A549 (cell line): Measurements from ENCODE around the gene AP4S1. TPM values are rescaled to one million over a fixed set of nuclear protein-coding genes. Genes with fewer than 3 reads are reported as not detected.
A peak's percentile ranks its signal among the peaks of the same experiment; 100 is the strongest.

Source experiments
- ATAC-seq, 2 experiments: fragments of 200-7000 bp in 1 of 2; fragments of >200 bp in 1 of 2; cut with Nextera tagmentation in 1 of 2; cut with Tn5 transposase in 1 of 2; 3 replicates each; pipeline versions ENCODE4 v1.8.0 to v1.9.1; 2018 to 2020; ENCODE audit warnings: mild to moderate bottlenecking in 1 of 2, moderate library complexity in 1 of 2
- CTCF ChIA-PET: fragments of 300-600 bp; sonication (Branson Sonifier 250); formaldehyde crosslinking; extraction: SDS; loops from one replicate; lab custom pipeline; 2021; ENCODE audit warnings: antibody characterized with exemption, inconsistent platforms; lab: Yijun Ruan, JAX
- POLR2A ChIA-PET: fragments of 350-600 bp; formaldehyde crosslinking; extraction: SDS; loops from one replicate; lab custom pipeline; 2021; ENCODE audit warnings: antibody characterized with exemption, inconsistent platforms; lab: Yijun Ruan, JAX
- DNase-seq, 2 experiments: peaks; one replicate each; pipeline versions ENCODE4 v3.0.0 to v3.0.0-alpha.2; 2011 to 2016; ENCODE audit warnings: low read depth in 1 of 2, low spot score in 1 of 2
- FAIRE-seq: peaks from 2 replicates; lab custom pipeline; 2011; peaks lifted over from hg19 to GRCh38; lab: Jason Lieb, UNC
- H3K27ac ChIP-seq, 2 experiments: fragments of >200 bp; sonication (Bioruptor Twin); formaldehyde crosslinking; 3 replicates each; pipeline ENCODE4 v1.5.1; 2016 to 2017
- H3K4me1 ChIP-seq: fragments of >200 bp; sonication (Bioruptor Twin); formaldehyde crosslinking; 3 replicates; pipeline ENCODE4 v1.6.1; 2016
- H3K4me2 ChIP-seq: fragments of >200 bp; sonication (Bioruptor Twin); formaldehyde crosslinking; 3 replicates; pipeline ENCODE4 v1.6.1; 2016
- H3K4me3 ChIP-seq: fragments of >200 bp; sonication (Bioruptor Twin); formaldehyde crosslinking; 3 replicates; pipeline ENCODE4 v1.5.1; 2016
- H3K9me3 ChIP-seq: fragments of >200 bp; sonication (Bioruptor Twin); formaldehyde crosslinking; 3 replicates; pipeline ENCODE4 v1.6.1; 2016
- BCL3 ChIP-seq: fragments of >200 bp; sonication (Bioruptor Twin); formaldehyde crosslinking; IDR thresholded peaks from 3 replicates; pipeline ENCODE4 v1.6.1; 2016
- CEBPB ChIP-seq, 2 experiments: fragments of >200 bp in 1 of 2; sonication (Bioruptor Twin) in 1 of 2; formaldehyde crosslinking in 1 of 2; IDR thresholded peaks; 2 replicates each; pipeline ENCODE4 v1.6.1; 2012 to 2016
- CHD2 ChIP-seq: fragments of 150-350 bp; IDR thresholded peaks from 2 replicates; pipeline ENCODE4 v1.6.1; 2014; ENCODE audit warnings: low read length; ENCODE audit not compliant: partially characterized antibody
- CHD4 ChIP-seq: fragments of 200-600 bp; sonication (generic); IDR thresholded peaks from 2 replicates; pipeline ENCODE4 v1.6.1; 2016; ENCODE audit warnings: antibody characterized with exemption, mild to moderate bottlenecking, borderline replicate concordance
- EHF ChIP-seq: fragments of 250-450 bp; sonication (Bioruptor Pico); IDR thresholded peaks from 2 replicates; pipeline ENCODE4 v1.5.0; 2020; ENCODE audit warnings: mild to moderate bottlenecking
- FOSL2 ChIP-seq, 2 experiments: fragments of 450-650 bp in 1 of 2; fragments of >200 bp in 1 of 2; sonication (Bioruptor Twin) in 1 of 2; formaldehyde crosslinking; IDR thresholded peaks; 2 replicates each; pipeline versions ENCODE4 v1.5.0 to v1.6.1; 2016 to 2020; ENCODE audit warnings: mild to moderate bottlenecking in 1 of 2, moderate library complexity in 1 of 2
- FOXS1 ChIP-seq: fragments of 250-450 bp; sonication (Bioruptor Pico); IDR thresholded peaks from 2 replicates; pipeline ENCODE4 v1.5.0; 2020; ENCODE audit warnings: mild to moderate bottlenecking, moderate library complexity
- HEYL ChIP-seq: fragments of 250-450 bp; sonication (Bioruptor Pico); IDR thresholded peaks from 2 replicates; pipeline ENCODE4 v1.8.0; 2021; ENCODE audit warnings: mild to moderate bottlenecking, moderate library complexity
- HOXB13 ChIP-seq: fragments of 250-450 bp; sonication (Bioruptor Pico); IDR thresholded peaks from 2 replicates; pipeline ENCODE4 v1.5.0; 2020; ENCODE audit warnings: low read depth, mild to moderate bottlenecking, moderate library complexity
- HOXB5 ChIP-seq: fragments of 250-450 bp; sonication (Bioruptor Pico); IDR thresholded peaks from 2 replicates; pipeline ENCODE4 v1.5.0; 2020; ENCODE audit warnings: mild to moderate bottlenecking, moderate library complexity
- MAFK ChIP-seq: fragments of 450-650 bp; IDR thresholded peaks from 2 replicates; pipeline ENCODE4 v1.6.1; 2014; ENCODE audit not compliant: partially characterized antibody
- MAZ ChIP-seq: fragments of 150-350 bp; IDR thresholded peaks from 2 replicates; pipeline ENCODE4 v1.6.1; 2014; ENCODE audit warnings: antibody characterized with exemption, low read depth, low read length, borderline replicate concordance
- MYC ChIP-seq: IDR thresholded peaks from 2 replicates; pipeline ENCODE4 v1.6.1; 2012; ENCODE audit warnings: mild to moderate bottlenecking, inconsistent platforms, low read length, improper control_type of control experiment, borderline replicate concordance
- NR3C1 ChIP-seq: fragments of >200 bp; sonication (Bioruptor Twin); formaldehyde crosslinking; IDR thresholded peaks from 3 replicates; pipeline ENCODE4 v1.6.1; 2017
- POLR2A ChIP-seq: IDR thresholded peaks from 2 replicates; pipeline ENCODE4 v1.6.1; 2012; ENCODE audit warnings: mild to moderate bottlenecking, low read length
- RAD21 ChIP-seq, 2 experiments: fragments of >200 bp in 1 of 2; sonication (Bioruptor Twin) in 1 of 2; formaldehyde crosslinking in 1 of 2; IDR thresholded peaks in 1 of 2; conservative IDR thresholded peaks in 1 of 2; 2 replicates in 1 of 2; 3 replicates in 1 of 2; pipeline ENCODE4 v1.6.1; 2012 to 2018; ENCODE audit warnings: inconsistent platforms in 1 of 2
- RCOR1 ChIP-seq: fragments of 150-350 bp; IDR thresholded peaks from 2 replicates; pipeline ENCODE4 v1.6.1; 2014; ENCODE audit warnings: antibody characterized with exemption, low read length, low read depth
- RFX5 ChIP-seq: fragments of 450-650 bp; IDR thresholded peaks from 2 replicates; pipeline ENCODE4 v1.7.1; 2014; ENCODE audit warnings: antibody characterized with exemption, mild to moderate bottlenecking, moderate library complexity
- RNF2 ChIP-seq: fragments of 200-600 bp; sonication (generic); IDR thresholded peaks from 2 replicates; pipeline ENCODE4 v1.6.1; 2016; ENCODE audit warnings: low read depth, mild to moderate bottlenecking, antibody characterized with exemption, moderate library complexity, borderline replicate concordance
- SMC3 ChIP-seq: fragments of >200 bp; sonication (Bioruptor Twin); formaldehyde crosslinking; IDR thresholded peaks from 3 replicates; pipeline ENCODE4 v1.6.1; 2018; ENCODE audit warnings: inconsistent platforms
- TP53 ChIP-seq: fragments of 250-450 bp; sonication (Bioruptor Pico); IDR thresholded peaks from 2 replicates; pipeline ENCODE4 v1.5.0; 2021; ENCODE audit warnings: mild to moderate bottlenecking, moderate library complexity
- ZFP36 ChIP-seq: fragments of 450-650 bp; IDR thresholded peaks from 2 replicates; pipeline ENCODE4 v1.6.1; 2014; ENCODE audit warnings: borderline replicate concordance; ENCODE audit not compliant: partially characterized antibody
- WGBS: methylation state at CpG from one replicate; pipeline ENCODE4 v1.1.6; 2017; ENCODE audit errors: missing lambda C conversion rate; 5-methylcytosine and 5-hydroxymethylcytosine counted together
- polyA minus RNA-seq: library from RNA; depleted of rRNA, polyadenylated mRNA; stranded (reverse); fragments of >200 nt; gene quantifications from 2 replicates; pipeline ENCODE4 v1.2.3, GENCODE V29; 2011; rRNA and poly(A)+ RNA removed
- polyA plus RNA-seq, 4 experiments: library from polyadenylated mRNA; depleted of rRNA in 3 of 4; stranded (reverse); fragments of >200 nt; fragmentation: RNase III in 1 of 4; extraction: RNeasy Plus Mini Kit Qiagen cat#74134 plus additional on column Dnase treatment in 1 of 4; gene quantifications; 2 replicates in 3 of 4; 3 replicates in 1 of 4; pipeline ENCODE4 v1.2.3, GENCODE V29; 2011 to 2017
- TF ChIP-seq, protein P1 (sequence below): fragments of >200 bp; sonication (Bioruptor Twin); formaldehyde crosslinking; IDR thresholded peaks from 2 replicates; pipeline ENCODE4 v1.6.1; 2016
- TF ChIP-seq, protein P2 (sequence below): IDR thresholded peaks from 2 replicates; pipeline ENCODE4 v1.6.1; 2012

Gene AP4S1, protein sequence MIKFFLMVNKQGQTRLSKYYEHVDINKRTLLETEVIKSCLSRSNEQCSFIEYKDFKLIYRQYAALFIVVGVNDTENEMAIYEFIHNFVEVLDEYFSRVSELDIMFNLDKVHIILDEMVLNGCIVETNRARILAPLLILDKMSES
- polyA plus RNA-seq (2011; rRNA removed) (8.5 and 12.4 TPM in 2 replicates), polyA plus RNA-seq (2017; fragmentation: RNase III; extraction: RNeasy Plus Mini Kit Qiagen cat#74134 plus additional on column Dnase treatment) (13.4 to 16.0 TPM (median 14.4 TPM) in 3 replicates), polyA minus RNA-seq (3.7 and 5.3 TPM in 2 replicates)
- polyA plus RNA-seq (2012; cell fraction: cytosol; rRNA removed), result 2.4 and 2.7 TPM in 2 replicates
- 2.2 and 3.7 TPM in 2 replicates for polyA plus RNA-seq (2012; cell fraction: nucleus; rRNA removed)

DNA sequence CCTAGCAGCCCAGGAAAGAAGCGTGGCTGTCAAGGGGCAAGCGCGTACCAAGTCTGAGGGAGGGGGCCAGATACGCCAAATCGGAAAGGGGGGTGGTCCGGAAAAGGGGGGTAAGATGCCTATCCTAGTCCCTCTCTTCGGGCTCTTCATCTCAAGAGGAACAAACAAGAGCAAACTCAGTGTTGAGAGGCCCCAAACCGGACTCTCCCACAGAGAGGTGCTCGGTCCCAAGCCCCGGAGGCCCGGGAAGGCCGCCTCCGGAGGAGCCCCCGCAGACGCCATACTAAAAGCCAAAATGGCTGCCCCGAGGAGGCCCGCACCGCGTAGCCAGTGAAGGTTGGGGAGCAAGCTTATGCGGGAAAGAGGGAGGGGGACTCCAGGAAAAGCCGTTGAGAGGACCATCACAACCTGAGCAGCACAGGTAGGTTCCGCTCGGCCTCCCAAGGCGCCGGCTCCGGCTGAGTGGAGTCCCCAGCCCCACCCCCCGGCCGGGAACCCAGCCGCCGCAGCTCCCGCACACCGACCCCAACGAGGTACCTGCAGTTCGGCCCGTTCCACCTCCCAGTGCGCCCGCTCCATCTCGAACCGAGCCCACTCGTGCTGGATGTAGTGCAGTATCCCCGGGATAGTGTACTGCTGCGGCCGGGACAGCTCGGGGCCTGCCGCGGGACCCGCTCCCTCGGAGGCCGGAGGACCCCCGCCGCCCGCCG is at the start of gene AP4S1:
Gene AP4S1, plus strand, starts transcription at position 283 of the 710 bp plus-strand sequence. CDS start 40,548 bp downstream, outside the sequence.
- no peak for TF ChIP-seq EHF (CRISPR knock-in tag)
- TF ChIP-seq POLR2A, result peak; percentile 36
- no peak for TF ChIP-seq CHD4
- TF ChIP-seq SMC3, result no peak
- no peak for TF ChIP-seq HOXB5 (CRISPR knock-in tag)
- TF ChIP-seq RAD21 (conservative IDR thresholded peaks at IDR 0.05 in 1 of 2, IDR thresholded peaks at IDR 0.05 in 1 of 2), result no peak
- TF ChIP-seq, all 56 proteins: peak for 1
- Histone ChIP-seq H3K4me2 (peak within 1 kb of the TSS; percentile 87), H3K4me3 (peak within 1 kb of the TSS; percentile 99), H3K4me1 (peaks cover 47% of the 10 kb centered on the region), H3K9me3 (no peaks in the 10 kb centered on the region), H3K27ac (peak within 1 kb of the TSS; percentile 99)
- DNase-seq, result peak; percentile 25 to 31
- ATAC-seq, result peak; percentile 62 to 73
- 1% methylated on average over 40 of the region's 53 CpGs for whole genome bisulfite sequencing
- CTCF ChIA-PET, result interaction anchor here (0.6 to 1.6 kb wide), 5 partner anchors 13 to 47 kb away, joined by 3 to 5 read pairs (median 4); no protein-coding TSS in a partner anchor
- no peak for FAIRE-seq
- POLR2A ChIA-PET, result interaction anchor here (1.7 to 1.9 kb wide), 2 partner anchors 183 to 394 kb away, joined by 10 to 13 read pairs; partner anchors contain the start of genes HEATR5A and HECTD1

- FAIRE-seq, result no peak
- ChIA-PET POLR2A (no interaction called here), CTCF (interaction anchor here (0.7 to 9.1 kb wide), 3 partner anchors 11 to 105 kb away, joined by 3 to 68 read pairs (median 5); partner anchors contain the start of gene STRN3)
- H3K4me2 ChIP-seq, result no peak overlapping the region
- 40% methylated on average over 2 of the region's 2 CpGs for WGBS
- ATAC-seq, result no peak
- DNase-seq, result no peak
- no peaks in the 10 kb centered on the region for H3K9me3 ChIP-seq
- H3K4me3 ChIP-seq, result no peak overlapping the region
- peaks cover 40% of the 10 kb centered on the region for H3K4me1 ChIP-seq
- H3K27ac ChIP-seq, result no peak overlapping the region
- TF ChIP-seq ZFP36 (no peak), FOSL2 (IDR thresholded peaks at IDR 0.05) (no peak), FOSL2 (CRISPR knock-in tag; IDR thresholded peaks at IDR 0.05) (no peak), BCL3 (no peak), RAD21 (conservative IDR thresholded peaks at IDR 0.05 in 1 of 2, IDR thresholded peaks at IDR 0.05 in 1 of 2) (no peak), MYC (no peak), HOXB13 (CRISPR knock-in tag) (no peak), CEBPB (IDR thresholded peaks at IDR 0.05) (no peak), FOXS1 (CRISPR knock-in tag) (no peak), HEYL (no peak), CHD2 (no peak), MAZ (no peak), MAFK (no peak), RFX5 (no peak), TP53 (CRISPR knock-in tag) (no peak), RNF2 (no peak), NR3C1 (no peak), RCOR1 (no peak)
- TF ChIP-seq, protein P1, sequence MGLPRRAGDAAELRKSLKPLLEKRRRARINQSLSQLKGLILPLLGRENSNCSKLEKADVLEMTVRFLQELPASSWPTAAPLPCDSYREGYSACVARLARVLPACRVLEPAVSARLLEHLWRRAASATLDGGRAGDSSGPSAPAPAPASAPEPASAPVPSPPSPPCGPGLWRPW, result no peak
- TF ChIP-seq, protein P2, sequence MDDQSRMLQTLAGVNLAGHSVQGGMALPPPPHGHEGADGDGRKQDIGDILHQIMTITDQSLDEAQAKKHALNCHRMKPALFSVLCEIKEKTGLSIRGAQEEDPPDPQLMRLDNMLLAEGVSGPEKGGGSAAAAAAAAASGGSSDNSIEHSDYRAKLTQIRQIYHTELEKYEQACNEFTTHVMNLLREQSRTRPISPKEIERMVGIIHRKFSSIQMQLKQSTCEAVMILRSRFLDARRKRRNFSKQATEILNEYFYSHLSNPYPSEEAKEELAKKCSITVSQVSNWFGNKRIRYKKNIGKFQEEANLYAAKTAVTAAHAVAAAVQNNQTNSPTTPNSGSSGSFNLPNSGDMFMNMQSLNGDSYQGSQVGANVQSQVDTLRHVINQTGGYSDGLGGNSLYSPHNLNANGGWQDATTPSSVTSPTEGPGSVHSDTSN, result no peak
These were observed 47.7 kb upstream of the AP4S1 start for GRCh38 chr14:30977752-30978151.
